Suppressor macrophage (primary cell): ENCODE measurements around the gene CARD8.

Experiments
- DNase-seq, 4 experiments: peaks; one replicate each; pipeline ENCODE4 v3.0.0-alpha.2; 2020 to 2022

Gene CARD8

DNA sequence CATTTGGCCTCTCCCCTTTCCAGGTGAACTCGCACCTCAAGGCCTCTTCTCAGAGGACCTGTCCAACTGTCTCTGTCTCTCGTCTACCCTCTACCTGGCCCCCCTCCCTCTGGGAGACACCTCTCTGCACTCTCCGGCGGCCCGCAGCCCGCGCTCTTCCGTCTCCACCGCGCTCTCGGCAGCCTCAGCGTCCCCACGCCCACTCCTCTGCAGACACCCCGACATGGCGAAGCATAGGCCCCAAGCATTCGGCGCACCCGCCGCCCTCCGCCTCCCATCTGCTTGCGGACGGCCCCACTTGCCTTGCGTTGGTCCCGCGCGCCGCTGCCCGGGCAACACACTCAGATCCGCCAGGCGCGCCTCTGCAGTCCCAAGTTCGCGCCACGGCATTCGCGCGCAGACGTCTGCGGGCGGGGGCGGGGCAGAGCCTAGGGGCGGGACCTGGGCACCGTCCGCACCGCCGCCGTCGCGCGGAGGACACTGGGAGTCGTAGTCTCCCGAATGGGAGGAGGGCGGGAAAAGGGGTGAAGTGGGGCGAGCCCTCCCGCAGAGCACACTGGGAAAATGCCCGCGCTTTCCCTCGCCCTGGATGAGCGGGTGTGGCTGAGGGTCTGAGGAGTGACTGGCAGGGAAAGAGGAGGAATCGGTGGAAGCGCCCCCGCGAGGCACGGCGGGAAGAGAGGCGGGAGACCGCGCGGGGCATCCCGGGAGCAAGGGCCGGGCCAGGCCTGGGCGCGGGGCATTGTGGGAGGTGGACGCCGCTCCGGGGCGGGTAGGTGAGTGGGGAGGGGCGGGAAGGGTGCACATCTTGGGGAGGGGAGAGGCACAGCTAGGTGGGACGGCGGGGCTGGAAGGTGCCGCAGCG lies 85.5 kb downstream of the CARD8 start, which contains the start of the genes LIG1 and ZSWIM9:
Gene LIG1 (minus strand): TSS at position 406 of the 865 bp plus-strand sequence. CDS start 4,778 bp downstream, outside the sequence.
Gene ZSWIM9 (plus strand): TSS at position 742 of the 865 bp plus-strand sequence. CDS start 1,123 bp downstream, outside the sequence.
- DNase-seq, result peak; percentile 96 to 98 (median 98)

GRCh38 chr19:48169578-48169938 lies 86.2 kb downstream of the CARD8 start:
- peak; percentile 77 to 94 (median 88) for DNase-seq

DNA sequence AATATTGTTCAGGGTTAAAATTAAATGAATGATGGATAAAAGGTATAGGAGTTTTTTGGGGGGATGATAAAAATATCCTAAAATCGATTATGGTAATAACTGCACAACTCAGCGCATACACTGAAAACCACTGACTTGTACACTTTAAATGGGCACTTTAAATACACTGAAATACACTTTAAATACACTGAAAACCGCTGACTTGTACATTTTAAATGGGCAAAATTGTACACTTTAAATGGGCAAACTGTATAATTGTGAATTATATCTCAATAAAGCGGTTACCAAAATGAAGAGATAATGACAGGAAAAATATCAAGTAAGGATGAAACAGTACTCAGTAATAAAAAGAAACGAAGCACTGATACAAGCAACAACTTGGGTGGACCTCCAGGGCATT lies 87.0 kb downstream of the CARD8 start:
- DNase-seq, result no peak

- DNase-seq, result no peak
Observed at GRCh38 chr19:48158210-48158790, 97.4 kb downstream of the CARD8 start.
